A549 (cell line): ENCODE measurements around the gene SEC24D. TPM values are rescaled to one million over a fixed set of nuclear protein-coding genes. Genes with fewer than 3 reads are reported as not detected.

Source experiments
- ATAC-seq, 2 experiments: fragments of 200-7000 bp in 1 of 2; fragments of >200 bp in 1 of 2; cut with Nextera tagmentation in 1 of 2; cut with Tn5 transposase in 1 of 2; 3 replicates each; pipeline versions ENCODE4 v1.8.0 to v1.9.1; 2018 to 2020; ENCODE audit warnings: mild to moderate bottlenecking in 1 of 2, moderate library complexity in 1 of 2
- CTCF ChIA-PET: fragments of 300-600 bp; sonication (Branson Sonifier 250); formaldehyde crosslinking; extraction: SDS; loops from one replicate; lab custom pipeline; 2021; ENCODE audit warnings: antibody characterized with exemption, inconsistent platforms; lab: Yijun Ruan, JAX
- POLR2A ChIA-PET: fragments of 350-600 bp; formaldehyde crosslinking; extraction: SDS; loops from one replicate; lab custom pipeline; 2021; ENCODE audit warnings: antibody characterized with exemption, inconsistent platforms; lab: Yijun Ruan, JAX
- DNase-seq, 2 experiments: peaks; one replicate each; pipeline versions ENCODE4 v3.0.0 to v3.0.0-alpha.2; 2011 to 2016; ENCODE audit warnings: low read depth in 1 of 2, low spot score in 1 of 2
- FAIRE-seq: peaks from 2 replicates; lab custom pipeline; 2011; peaks lifted over from hg19 to GRCh38; lab: Jason Lieb, UNC
- H3K27ac ChIP-seq, 2 experiments: fragments of >200 bp; sonication (Bioruptor Twin); formaldehyde crosslinking; 3 replicates each; pipeline ENCODE4 v1.5.1; 2016 to 2017
- H3K4me1 ChIP-seq: fragments of >200 bp; sonication (Bioruptor Twin); formaldehyde crosslinking; 3 replicates; pipeline ENCODE4 v1.6.1; 2016
- H3K4me2 ChIP-seq: fragments of >200 bp; sonication (Bioruptor Twin); formaldehyde crosslinking; 3 replicates; pipeline ENCODE4 v1.6.1; 2016
- H3K4me3 ChIP-seq: fragments of >200 bp; sonication (Bioruptor Twin); formaldehyde crosslinking; 3 replicates; pipeline ENCODE4 v1.5.1; 2016
- H3K9me3 ChIP-seq: fragments of >200 bp; sonication (Bioruptor Twin); formaldehyde crosslinking; 3 replicates; pipeline ENCODE4 v1.6.1; 2016
- CBX2 ChIP-seq: fragments of 200-600 bp; sonication (generic); IDR thresholded peaks from 2 replicates; pipeline ENCODE4 v1.6.1; 2016; ENCODE audit warnings: low read depth, mild to moderate bottlenecking, borderline replicate concordance
- EHMT2 ChIP-seq: fragments of 200-600 bp; sonication (generic); IDR thresholded peaks from 2 replicates; pipeline ENCODE4 v1.6.1; 2016; ENCODE audit warnings: antibody characterized with exemption, low read depth, mild to moderate bottlenecking, moderate library complexity
- EP300 ChIP-seq, 2 experiments: fragments of >200 bp; sonication (Bioruptor Twin); formaldehyde crosslinking; IDR thresholded peaks; 2 replicates in 1 of 2; 3 replicates in 1 of 2; pipeline ENCODE4 v1.6.1; 2016 to 2017
- FOSL2 ChIP-seq, 2 experiments: fragments of 450-650 bp in 1 of 2; fragments of >200 bp in 1 of 2; sonication (Bioruptor Twin) in 1 of 2; formaldehyde crosslinking; IDR thresholded peaks; 2 replicates each; pipeline versions ENCODE4 v1.5.0 to v1.6.1; 2016 to 2020; ENCODE audit warnings: mild to moderate bottlenecking in 1 of 2, moderate library complexity in 1 of 2
- FOXS1 ChIP-seq: fragments of 250-450 bp; sonication (Bioruptor Pico); IDR thresholded peaks from 2 replicates; pipeline ENCODE4 v1.5.0; 2020; ENCODE audit warnings: mild to moderate bottlenecking, moderate library complexity
- HEYL ChIP-seq: fragments of 250-450 bp; sonication (Bioruptor Pico); IDR thresholded peaks from 2 replicates; pipeline ENCODE4 v1.8.0; 2021; ENCODE audit warnings: mild to moderate bottlenecking, moderate library complexity
- HMGXB4 ChIP-seq: fragments of 250-450 bp; sonication (Bioruptor Pico); IDR thresholded peaks from 2 replicates; pipeline ENCODE4 v1.5.0; 2021; ENCODE audit warnings: mild to moderate bottlenecking, moderate library complexity, borderline replicate concordance
- JUN ChIP-seq, 2 experiments: fragments of >200 bp; sonication (Bioruptor Twin); formaldehyde crosslinking; IDR thresholded peaks; 2 replicates in 1 of 2; 3 replicates in 1 of 2; pipeline ENCODE4 v1.6.1; 2016 to 2017
- MAFK ChIP-seq: fragments of 450-650 bp; IDR thresholded peaks from 2 replicates; pipeline ENCODE4 v1.6.1; 2014; ENCODE audit not compliant: partially characterized antibody
- NPAS2 ChIP-seq: fragments of 250-450 bp; sonication (Bioruptor Pico); IDR thresholded peaks from 2 replicates; pipeline ENCODE4 v1.8.0; 2022; ENCODE audit warnings: mild to moderate bottlenecking, moderate library complexity, borderline replicate concordance
- NR3C1 ChIP-seq: fragments of >200 bp; sonication (Bioruptor Twin); formaldehyde crosslinking; IDR thresholded peaks from 3 replicates; pipeline ENCODE4 v1.6.1; 2017
- PHF8 ChIP-seq: fragments of 200-600 bp; sonication (generic); IDR thresholded peaks from 2 replicates; pipeline ENCODE4 v1.6.1; 2016; ENCODE audit warnings: low read depth, mild to moderate bottlenecking, antibody characterized with exemption, moderate library complexity, borderline replicate concordance
- POLR2A ChIP-seq: IDR thresholded peaks from 2 replicates; pipeline ENCODE4 v1.6.1; 2012; ENCODE audit warnings: mild to moderate bottlenecking, low read length
- RAD21 ChIP-seq, 2 experiments: fragments of >200 bp in 1 of 2; sonication (Bioruptor Twin) in 1 of 2; formaldehyde crosslinking in 1 of 2; IDR thresholded peaks in 1 of 2; conservative IDR thresholded peaks in 1 of 2; 2 replicates in 1 of 2; 3 replicates in 1 of 2; pipeline ENCODE4 v1.6.1; 2012 to 2018; ENCODE audit warnings: inconsistent platforms in 1 of 2
- SMC3 ChIP-seq: fragments of >200 bp; sonication (Bioruptor Twin); formaldehyde crosslinking; IDR thresholded peaks from 3 replicates; pipeline ENCODE4 v1.6.1; 2018; ENCODE audit warnings: inconsistent platforms
- ZC3H11A ChIP-seq: fragments of 450-650 bp; IDR thresholded peaks from 2 replicates; pipeline ENCODE4 v1.6.1; 2014; ENCODE audit warnings: antibody characterized with exemption, mild to moderate bottlenecking
- WGBS: methylation state at CpG from one replicate; pipeline ENCODE4 v1.1.6; 2017; ENCODE audit errors: missing lambda C conversion rate; 5-methylcytosine and 5-hydroxymethylcytosine counted together
- polyA plus RNA-seq, 4 experiments: library from polyadenylated mRNA; depleted of rRNA in 3 of 4; stranded (reverse); fragments of >200 nt; fragmentation: RNase III in 1 of 4; extraction: RNeasy Plus Mini Kit Qiagen cat#74134 plus additional on column Dnase treatment in 1 of 4; gene quantifications; 2 replicates in 3 of 4; 3 replicates in 1 of 4; pipeline ENCODE4 v1.2.3, GENCODE V29; 2011 to 2017
- TF ChIP-seq, protein P1 (sequence below): fragments of >200 bp; sonication (Bioruptor Twin); formaldehyde crosslinking; IDR thresholded peaks from 3 replicates; pipeline ENCODE4 v1.5.1; 2016
- TF ChIP-seq, protein P2 (sequence below): fragments of >200 bp; sonication (Bioruptor Twin); formaldehyde crosslinking; IDR thresholded peaks from 3 replicates; pipeline ENCODE4 v1.6.1; 2016
- TF ChIP-seq, protein P3 (sequence below): IDR thresholded peaks from 2 replicates; pipeline ENCODE4 v1.6.1; 2012
- TF ChIP-seq, protein P4 (sequence below): fragments of 150-350 bp; IDR thresholded peaks from 2 replicates; pipeline ENCODE4 v1.6.1; 2014; ENCODE audit warnings: low read depth, mild to moderate bottlenecking, low read length

Gene SEC24D
- polyA plus RNA-seq, 2 of the 4 experiments (the other 2 are of a cell fraction): 12.8 to 15.6 TPM

DNA sequence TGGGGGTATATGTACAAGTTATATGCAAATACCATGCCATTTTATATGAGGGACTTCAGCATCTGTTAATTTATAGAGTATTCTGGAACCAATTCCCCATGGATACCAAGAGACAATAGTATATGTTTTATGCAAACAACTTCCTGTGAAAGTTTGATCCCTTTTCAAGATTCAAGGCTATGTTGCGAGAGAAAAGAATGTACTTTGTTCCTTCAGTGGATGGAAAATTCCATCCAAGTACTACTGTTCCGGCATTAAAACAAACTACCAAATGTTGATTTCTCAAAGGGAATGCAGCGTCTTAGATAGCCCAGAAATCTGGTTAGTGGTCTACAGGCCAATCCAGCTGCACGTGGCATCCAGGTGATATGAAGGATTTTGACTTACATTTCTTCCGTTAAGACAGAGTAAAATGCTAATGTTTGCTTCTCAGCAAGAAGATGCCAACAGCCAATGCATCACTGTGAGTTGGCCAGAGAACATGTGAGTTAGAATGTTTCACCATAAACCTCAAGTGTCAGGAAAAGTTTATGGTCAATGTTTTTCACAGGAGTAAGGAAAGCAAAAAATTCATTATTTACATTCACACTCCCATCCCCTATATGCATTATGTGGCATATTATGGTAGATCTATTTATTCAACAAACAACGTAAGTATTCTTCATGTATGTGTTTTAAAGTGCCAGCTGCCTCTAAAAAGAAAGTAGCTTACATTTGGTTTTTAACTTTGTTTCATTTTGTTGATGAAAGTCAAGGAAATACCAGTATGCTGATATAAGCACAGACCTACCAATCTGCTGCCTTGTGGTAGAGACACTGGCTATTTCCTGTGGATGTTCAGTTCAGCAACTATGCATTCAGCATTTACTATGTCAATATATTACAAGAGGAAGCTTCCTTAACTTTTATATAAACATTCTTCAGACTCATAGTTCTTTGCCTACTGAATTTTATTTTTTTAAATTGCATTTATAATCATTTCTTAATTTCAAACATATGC, 106.3 kb downstream of the SEC24D start (continued):
- no peak for TF ChIP-seq FOXS1 (CRISPR knock-in tag)

GRCh38 chr4:118727360-118727759, 108.6 kb downstream of the SEC24D start:
- DNase-seq (no peak), FAIRE-seq (no peak), ATAC-seq (no peak)
- Histone ChIP-seq H3K27ac (no peak overlapping the region), H3K4me2 (no peak overlapping the region), H3K4me1 (no peaks in the 10 kb centered on the region), H3K4me3 (no peak overlapping the region), H3K9me3 (no peaks in the 10 kb centered on the region)
- WGBS: 14% methylated on average over 1 of the region's 1 CpG
- ChIA-PET POLR2A (no interaction called here), CTCF (interaction anchor here (0.8 to 1.1 kb wide), 2 partner anchors 102 to 242 kb away, joined by 3 read pairs; no protein-coding TSS in a partner anchor)
- TF ChIP-seq EHMT2: no peak
- TF ChIP-seq, protein P1, sequence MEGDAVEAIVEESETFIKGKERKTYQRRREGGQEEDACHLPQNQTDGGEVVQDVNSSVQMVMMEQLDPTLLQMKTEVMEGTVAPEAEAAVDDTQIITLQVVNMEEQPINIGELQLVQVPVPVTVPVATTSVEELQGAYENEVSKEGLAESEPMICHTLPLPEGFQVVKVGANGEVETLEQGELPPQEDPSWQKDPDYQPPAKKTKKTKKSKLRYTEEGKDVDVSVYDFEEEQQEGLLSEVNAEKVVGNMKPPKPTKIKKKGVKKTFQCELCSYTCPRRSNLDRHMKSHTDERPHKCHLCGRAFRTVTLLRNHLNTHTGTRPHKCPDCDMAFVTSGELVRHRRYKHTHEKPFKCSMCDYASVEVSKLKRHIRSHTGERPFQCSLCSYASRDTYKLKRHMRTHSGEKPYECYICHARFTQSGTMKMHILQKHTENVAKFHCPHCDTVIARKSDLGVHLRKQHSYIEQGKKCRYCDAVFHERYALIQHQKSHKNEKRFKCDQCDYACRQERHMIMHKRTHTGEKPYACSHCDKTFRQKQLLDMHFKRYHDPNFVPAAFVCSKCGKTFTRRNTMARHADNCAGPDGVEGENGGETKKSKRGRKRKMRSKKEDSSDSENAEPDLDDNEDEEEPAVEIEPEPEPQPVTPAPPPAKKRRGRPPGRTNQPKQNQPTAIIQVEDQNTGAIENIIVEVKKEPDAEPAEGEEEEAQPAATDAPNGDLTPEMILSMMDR: no peak
- TF ChIP-seq CBX2: no peak
- no peak for TF ChIP-seq PHF8
- TF ChIP-seq FOXS1 (CRISPR knock-in tag): no peak
- no peak for TF ChIP-seq EP300 (IDR thresholded peaks at IDR 0.05)
- TF ChIP-seq SMC3: no peak

DNA sequence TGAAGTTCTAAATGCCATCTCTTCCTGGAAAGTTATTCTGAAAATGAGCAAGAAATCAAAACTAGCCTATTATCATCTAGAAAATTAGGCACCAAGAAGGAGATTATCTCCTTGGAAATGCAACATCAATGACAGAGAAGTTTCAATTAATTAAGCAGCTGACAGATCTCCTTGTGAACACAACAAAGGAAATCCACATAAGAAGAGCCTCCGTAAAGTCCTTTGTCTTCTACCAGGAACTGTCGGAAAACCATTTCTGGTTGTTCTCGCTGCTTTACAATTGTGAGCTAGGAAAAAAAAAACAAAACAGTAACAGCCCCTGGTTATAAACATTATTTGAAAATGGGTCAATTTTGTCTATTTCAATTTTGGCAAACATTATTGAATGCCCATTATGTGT, 112.6 kb downstream of the SEC24D start:
- no peaks in the 10 kb centered on the region for H3K4me1 ChIP-seq
- ChIA-PET POLR2A (no interaction called here), CTCF (no interaction called here)
- no peak overlapping the region for H3K4me2 ChIP-seq
- no peak overlapping the region for H3K27ac ChIP-seq
- no peak for FAIRE-seq
- DNase-seq: no peak
- TF ChIP-seq JUN (IDR thresholded peaks at IDR 0.05) (no peak), HMGXB4 (CRISPR knock-in tag) (no peak), CBX2 (no peak), RAD21 (conservative IDR thresholded peaks at IDR 0.05 in 1 of 2, IDR thresholded peaks at IDR 0.05 in 1 of 2) (no peak), NR3C1 (no peak), POLR2A (no peak), FOSL2 (IDR thresholded peaks at IDR 0.05) (no peak), FOSL2 (CRISPR knock-in tag; IDR thresholded peaks at IDR 0.05) (no peak)
- TF ChIP-seq, protein P2, sequence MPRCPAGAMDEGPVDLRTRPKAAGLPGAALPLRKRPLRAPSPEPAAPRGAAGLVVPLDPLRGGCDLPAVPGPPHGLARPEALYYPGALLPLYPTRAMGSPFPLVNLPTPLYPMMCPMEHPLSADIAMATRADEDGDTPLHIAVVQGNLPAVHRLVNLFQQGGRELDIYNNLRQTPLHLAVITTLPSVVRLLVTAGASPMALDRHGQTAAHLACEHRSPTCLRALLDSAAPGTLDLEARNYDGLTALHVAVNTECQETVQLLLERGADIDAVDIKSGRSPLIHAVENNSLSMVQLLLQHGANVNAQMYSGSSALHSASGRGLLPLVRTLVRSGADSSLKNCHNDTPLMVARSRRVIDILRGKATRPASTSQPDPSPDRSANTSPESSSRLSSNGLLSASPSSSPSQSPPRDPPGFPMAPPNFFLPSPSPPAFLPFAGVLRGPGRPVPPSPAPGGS: no peak
- 98% methylated on average over 3 of the region's 3 CpGs for WGBS
- H3K4me3 ChIP-seq: no peak overlapping the region
- no peak for ATAC-seq
- no peaks in the 10 kb centered on the region for H3K9me3 ChIP-seq

DNA sequence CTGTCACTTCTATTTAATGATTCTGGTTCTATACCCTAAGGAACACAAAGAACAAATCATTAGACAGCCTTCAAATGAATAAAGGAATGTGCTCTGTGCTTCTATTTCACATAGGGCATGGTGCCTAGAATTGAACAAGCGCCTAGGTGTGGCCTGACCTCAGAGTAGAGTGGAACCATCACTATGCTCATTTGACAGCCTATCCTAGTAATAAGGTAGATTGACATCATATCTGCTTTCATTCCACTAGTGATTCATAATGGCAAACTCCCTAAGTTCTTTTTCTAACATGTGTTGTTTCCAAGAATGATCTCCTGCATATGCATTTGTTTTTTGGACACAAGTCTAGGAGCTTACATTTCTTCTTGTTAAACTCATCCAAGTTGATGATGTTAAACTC, 114.2 kb downstream of the SEC24D start:
- H3K9me3 ChIP-seq: no peaks in the 10 kb centered on the region
- ATAC-seq (no peak), DNase-seq (no peak), FAIRE-seq (no peak)
- H3K4me1 ChIP-seq: no peaks in the 10 kb centered on the region
- H3K4me3 ChIP-seq: no peak overlapping the region
- CTCF ChIA-PET: no interaction called here
- POLR2A ChIA-PET: no interaction called here
- H3K4me2 ChIP-seq: no peak overlapping the region
- no peak overlapping the region for H3K27ac ChIP-seq
- WGBS: 90% methylated on average over 1 of the region's 1 CpG
- TF ChIP-seq ZC3H11A (no peak), JUN (IDR thresholded peaks at IDR 0.05) (no peak), MAFK (no peak), HEYL (no peak), POLR2A (no peak), NPAS2 (CRISPR knock-in tag) (no peak)
- TF ChIP-seq, protein P1: no peak
- TF ChIP-seq, protein P3, sequence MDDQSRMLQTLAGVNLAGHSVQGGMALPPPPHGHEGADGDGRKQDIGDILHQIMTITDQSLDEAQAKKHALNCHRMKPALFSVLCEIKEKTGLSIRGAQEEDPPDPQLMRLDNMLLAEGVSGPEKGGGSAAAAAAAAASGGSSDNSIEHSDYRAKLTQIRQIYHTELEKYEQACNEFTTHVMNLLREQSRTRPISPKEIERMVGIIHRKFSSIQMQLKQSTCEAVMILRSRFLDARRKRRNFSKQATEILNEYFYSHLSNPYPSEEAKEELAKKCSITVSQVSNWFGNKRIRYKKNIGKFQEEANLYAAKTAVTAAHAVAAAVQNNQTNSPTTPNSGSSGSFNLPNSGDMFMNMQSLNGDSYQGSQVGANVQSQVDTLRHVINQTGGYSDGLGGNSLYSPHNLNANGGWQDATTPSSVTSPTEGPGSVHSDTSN: no peak
- TF ChIP-seq, protein P4, sequence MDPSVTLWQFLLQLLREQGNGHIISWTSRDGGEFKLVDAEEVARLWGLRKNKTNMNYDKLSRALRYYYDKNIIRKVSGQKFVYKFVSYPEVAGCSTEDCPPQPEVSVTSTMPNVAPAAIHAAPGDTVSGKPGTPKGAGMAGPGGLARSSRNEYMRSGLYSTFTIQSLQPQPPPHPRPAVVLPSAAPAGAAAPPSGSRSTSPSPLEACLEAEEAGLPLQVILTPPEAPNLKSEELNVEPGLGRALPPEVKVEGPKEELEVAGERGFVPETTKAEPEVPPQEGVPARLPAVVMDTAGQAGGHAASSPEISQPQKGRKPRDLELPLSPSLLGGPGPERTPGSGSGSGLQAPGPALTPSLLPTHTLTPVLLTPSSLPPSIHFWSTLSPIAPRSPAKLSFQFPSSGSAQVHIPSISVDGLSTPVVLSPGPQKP: no peak
